HUDEP-2 (cell line): ENCODE measurements around the gene SHLD1.
"Not testable (repeated sequence)": the region's sequence is repeated elsewhere in the genome, so short reads cannot be mapped to it uniquely, and the experiment has no call there.

Experiments
- DNase-seq, 76 experiments: peaks; one replicate each; lab custom pipeline; 2025; ENCODE audit not compliant: unreplicated experiment in 76 of 76; lab: John Stamatoyannopoulos, UW

The SHLD1 gene

GRCh38 chr20:5779071-5779900 lies 29.1 kb downstream of the SHLD1 start:
- DNase-seq, result no peak

GRCh38 chr20:5780846-5781217 lies 30.6 kb downstream of the SHLD1 start:
- peak in 8 of 76 experiments; percentile 1 to 39 (median 12) for DNase-seq

- not testable (repeated sequence) for DNase-seq
These were observed 31.2 kb downstream of the SHLD1 start for GRCh38 chr20:5781367-5781766.

DNA sequence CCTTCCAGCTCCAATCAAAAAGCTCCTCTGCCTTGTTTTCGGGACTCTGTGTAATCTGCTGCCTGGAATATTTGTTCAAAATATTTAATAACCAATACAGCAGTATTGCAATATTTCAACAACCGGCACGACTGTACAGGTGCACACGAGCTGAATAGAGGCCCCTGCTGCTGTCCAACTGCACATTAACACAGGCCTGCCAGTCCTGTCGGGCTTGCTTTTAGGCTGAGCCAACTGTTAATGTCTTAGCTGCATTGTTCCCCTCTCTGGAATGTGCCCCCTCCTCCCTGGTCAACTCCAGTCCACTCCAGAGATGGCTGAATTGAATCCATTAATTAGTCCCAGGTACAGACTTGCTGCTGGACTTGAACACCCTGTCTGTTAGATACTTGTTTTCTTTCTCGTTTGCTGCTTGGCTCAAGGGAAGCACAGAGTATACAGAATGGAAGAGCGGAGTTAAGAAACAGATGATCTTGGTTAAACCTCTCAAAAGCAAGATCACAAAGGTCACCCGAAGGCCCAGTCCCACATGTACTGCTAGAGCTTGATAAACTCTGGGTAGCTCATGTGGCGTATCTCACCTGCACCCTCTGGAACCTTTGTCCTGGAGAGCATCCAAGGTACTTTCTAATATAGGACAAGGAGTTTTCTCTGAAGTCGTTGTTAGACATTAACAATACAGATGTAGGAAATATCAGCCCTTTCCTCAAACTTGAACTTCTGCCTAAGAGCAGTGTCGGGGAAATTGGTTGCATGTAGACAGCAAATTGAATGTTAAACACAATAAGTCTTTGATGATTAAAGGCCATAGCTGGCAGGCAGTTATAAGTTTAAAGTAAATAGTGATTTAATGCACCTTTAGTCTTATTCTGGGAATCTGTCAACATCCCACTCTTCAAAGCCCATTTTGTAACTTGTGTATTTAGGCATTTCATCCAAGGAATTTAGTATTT lies 31.9 kb downstream of the SHLD1 start:
- no peak for DNase-seq

DNA sequence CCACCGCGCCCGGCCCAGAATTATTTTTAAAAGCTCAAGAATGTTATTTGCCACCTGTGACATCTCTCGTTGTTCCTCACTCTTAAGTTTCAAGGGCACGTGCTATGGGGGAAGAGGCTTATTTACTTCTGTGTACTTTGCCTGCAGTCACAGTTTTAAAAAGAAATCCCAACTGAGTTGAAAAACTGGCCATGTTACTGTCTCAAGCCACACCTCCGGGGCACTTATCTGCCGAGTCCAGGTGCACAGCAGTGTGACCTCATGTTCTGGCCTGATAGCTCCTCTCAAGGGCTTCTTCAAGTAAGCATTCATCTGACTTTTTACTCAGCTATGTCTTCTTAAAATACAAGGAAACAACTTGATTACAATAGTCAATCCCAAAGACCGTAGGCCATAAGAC lies 34.5 kb downstream of the SHLD1 start:
- peak in 69 of 76 experiments; percentile 17 to 85 (median 64) for DNase-seq

DNA sequence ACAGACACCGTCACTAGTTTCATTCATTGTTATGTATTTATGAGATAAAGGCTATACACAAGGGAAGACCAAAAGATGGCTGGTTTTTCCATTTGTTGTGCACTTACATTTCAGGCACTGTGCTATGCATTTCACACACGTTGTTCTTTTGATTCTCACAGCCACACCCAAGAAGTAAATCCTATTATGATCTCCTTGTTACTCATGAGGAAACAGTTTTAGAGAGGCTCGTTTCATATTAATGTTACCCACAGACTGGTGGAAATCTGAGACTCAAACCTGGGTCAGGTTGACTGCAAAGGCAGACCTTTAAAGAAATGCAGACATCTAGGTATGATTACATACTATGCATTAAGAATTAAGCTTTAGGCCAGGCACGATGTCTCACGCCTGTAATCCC lies 34.9 kb downstream of the SHLD1 start:
- DNase-seq, result peak in 7 of 76 experiments; percentile 43 to 61 (median 49)

DNA sequence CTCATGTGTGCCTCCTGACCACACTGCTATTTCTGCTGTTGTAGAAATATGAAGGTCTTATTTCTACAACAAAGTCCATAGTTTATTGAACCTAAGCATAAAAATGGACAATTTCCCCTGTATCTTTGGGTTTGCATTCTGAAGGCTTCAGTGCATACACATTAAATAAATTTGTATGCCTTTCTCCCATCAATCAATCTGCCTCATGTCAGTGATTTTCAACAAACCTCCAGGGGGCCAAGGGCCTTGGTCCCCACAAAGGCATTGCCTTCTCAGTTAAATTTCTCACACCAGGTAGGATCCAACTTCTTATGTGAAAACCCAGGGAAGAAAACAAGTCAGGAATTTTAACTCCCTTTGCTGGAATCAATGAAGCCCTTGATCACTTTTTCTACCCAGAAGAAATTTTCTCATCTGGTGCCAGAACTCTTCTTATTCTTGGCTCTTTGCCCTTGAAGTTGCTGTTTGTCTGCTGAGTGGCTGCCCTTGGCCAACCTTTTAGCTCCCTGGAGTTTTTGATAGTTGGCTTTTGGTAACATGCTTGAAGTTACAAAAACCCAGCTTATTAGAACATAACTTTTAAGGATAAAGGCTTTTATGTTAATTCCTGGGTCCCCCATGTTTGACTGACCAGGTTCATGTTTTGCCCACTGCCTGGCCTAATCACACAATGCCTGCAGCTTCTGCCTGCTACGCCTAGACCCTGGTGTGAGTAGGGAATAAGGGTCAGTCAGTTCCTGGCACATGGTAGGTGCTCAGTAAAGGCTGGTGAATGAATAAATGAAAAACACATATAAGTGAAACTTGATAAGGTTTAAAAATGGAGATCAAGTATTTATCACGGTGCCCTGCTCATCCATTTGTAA lies 37.0 kb downstream of the SHLD1 start:
- peak in 26 of 76 experiments; percentile 5 to 53 (median 26) for DNase-seq

- DNase-seq, result no peak
These were observed 37.6 kb downstream of the SHLD1 start for GRCh38 chr20:5787796-5788165.

GRCh38 chr20:5788385-5788895 lies 38.2 kb downstream of the SHLD1 start:
- DNase-seq, result peak in 70 of 76 experiments; percentile 16 to 88 (median 70)

- DNase-seq, result no peak
These were observed 39.6 kb downstream of the SHLD1 start for GRCh38 chr20:5789827-5790226.

DNA sequence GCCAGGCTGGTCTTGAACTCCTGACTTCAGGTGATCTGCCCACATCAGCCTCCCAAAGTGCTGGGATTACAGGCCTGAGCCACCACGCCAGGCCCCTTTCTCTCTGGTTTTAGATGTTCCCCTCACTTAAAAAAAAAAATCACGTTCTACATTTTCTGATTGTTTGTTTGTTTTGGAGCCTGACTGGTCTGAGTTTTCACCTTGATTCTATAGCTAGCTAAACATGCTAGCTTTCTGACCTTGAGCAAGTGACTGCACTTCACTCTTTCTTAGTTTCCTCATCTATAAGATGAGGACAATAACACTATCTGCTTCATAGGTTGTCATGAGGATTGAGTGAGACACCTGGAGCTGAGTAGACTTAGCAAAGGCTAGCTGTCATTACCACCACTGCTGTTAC lies 43.7 kb downstream of the SHLD1 start:
- no peak for DNase-seq

DNA sequence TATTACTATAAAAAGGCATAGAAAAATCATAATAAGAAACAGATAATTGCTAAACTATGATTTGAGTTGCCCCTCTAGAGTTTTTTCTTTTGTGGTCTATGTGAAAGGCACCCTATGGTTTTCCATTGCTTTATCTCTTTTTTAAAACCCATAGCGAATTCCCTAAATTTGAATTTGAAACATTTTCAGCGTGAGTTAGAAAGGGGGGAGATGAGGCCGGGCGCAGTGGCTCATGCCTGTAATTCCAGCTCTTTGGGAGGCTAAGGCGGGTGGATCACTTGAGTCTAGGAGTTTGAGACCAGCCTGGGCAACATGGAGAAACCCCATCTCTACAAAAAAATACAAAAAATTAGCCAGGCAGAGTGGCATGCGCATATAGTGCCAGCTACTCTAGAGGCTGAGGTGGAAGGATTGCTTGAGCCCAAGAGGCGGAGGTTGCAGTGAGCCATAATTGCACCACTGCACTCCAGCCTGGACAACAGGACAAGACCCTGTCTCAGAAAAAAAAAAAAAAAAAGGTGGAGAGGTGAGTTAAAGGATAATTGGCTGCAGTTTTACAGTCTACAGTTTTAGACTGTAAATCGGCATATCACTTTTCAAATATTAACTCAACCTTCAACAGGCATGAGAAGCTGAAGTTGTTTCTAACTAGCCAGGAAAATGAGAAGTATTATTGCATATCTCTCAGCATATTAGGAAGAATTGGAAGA lies 46.3 kb downstream of the SHLD1 start:
- DNase-seq, result no peak

DNA sequence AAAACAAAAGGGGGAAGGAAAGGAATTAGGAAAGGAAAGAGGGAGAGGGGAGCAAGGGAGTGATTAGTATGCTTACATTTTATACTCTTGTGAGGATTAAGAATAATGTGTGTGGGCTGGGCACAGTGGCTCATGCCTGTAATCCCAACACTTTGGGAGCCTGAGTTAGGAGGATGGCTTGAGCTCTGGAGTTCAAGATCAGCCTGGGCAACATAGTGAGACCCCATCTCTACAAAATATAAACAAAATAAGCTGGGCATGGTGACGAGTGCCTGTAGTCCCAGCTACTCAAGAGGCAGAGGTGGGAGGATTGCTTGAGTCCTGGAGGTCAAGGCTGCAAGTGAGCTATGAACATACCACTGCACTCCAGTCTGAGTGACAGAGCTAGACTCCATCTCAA lies 47.0 kb downstream of the SHLD1 start:
- no peak for DNase-seq

GRCh38 chr20:5797843-5798462 lies 47.8 kb downstream of the SHLD1 start:
- no peak for DNase-seq

DNA sequence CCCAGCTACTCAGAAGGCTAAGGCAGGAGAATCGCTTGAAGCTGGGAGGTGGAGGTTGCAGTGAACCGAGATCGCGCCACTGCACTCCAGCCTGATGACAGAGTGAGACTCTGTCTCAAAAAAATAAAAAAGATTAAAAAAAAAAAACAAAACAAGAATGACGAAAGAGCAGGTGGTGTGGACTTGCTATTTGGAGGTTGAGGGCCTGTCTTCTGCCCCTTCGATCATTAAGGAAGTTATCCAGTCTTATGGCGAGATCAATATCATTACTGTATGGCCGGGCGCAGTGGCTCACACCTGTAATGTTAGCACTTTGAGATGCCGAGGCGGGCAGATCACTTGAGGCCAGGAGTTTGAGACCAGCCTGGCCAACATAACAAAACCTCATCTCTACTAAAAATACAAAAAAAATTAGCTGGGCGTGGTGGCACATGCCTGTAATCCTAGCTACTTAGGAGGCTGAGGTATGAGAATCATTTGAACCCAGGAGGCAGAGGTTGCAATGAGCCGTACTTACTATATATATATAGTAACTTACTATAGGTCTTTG lies 53.6 kb downstream of the SHLD1 start:
- DNase-seq, result not testable (repeated sequence)

DNA sequence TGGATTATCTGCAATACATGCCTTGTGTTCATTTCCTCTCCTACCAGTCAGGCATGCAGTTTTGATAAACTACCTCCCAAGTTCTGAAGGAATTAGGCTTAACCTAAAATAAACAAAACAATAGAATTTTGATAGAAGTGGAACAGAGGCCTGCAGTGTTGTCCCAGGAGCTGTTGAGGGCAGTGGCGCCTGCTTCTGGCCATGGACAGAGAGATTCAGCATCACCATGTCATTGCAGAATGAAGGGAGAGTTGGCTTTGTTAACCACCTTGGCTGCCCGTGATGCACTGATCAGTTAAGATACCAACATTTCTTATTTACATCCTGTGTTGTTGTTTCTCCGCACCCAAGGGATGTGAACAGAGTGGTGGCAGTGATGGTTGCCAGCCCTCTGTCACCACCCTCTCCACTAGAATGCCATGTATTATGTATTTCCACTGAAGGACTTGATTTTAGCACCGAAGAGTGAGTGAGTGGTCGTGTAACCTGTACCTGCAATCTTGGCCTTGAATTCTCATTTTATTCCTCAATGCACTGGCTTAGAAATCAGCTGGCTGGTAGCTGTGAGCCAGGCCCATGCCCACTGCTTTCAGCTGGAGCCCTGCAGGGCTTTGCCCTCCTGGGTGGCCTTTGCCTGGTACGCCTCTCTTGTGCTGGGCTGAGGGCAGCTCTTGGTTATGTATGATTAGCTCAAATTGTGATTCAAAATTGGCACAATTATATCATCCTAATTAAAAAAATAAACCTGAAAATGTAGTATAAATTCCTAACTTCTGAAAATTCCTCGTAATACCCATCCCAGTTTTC lies 56.5 kb downstream of the SHLD1 start:
- no peak for DNase-seq

- DNase-seq, result no peak
These were observed 57.2 kb downstream of the SHLD1 start for GRCh38 chr20:5807431-5807830.

DNA sequence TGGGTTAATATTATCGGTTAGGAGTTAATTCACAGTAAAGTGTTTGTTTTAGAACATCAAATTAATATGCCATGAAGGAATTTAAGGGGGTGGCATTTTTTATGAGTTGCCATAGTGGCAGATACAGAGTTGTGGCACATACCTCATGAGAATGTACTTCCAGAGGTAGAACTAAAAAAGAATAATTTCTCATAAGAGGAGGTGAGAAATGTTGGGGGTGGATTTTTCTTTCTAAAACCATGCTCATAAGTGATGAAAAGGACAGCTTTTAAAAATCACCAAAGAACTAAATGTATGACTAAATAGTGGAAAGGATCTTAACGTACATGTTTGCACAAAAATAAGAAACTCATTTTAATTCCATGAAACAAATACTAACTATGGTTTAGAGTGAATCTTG lies 58.7 kb downstream of the SHLD1 start:
- DNase-seq, result no peak
